GM21576 (cell line): ENCODE measurements around the gene LRRFIP1.

ENCODE experiments used
- ATAC-seq: cut with Tn5 transposase; IDR thresholded peaks from one replicate; pipeline ENCODE4 v1.9.1; 2021; ENCODE audit warnings: mild to moderate bottlenecking, moderate library complexity; ENCODE audit not compliant: unreplicated experiment

The LRRFIP1 gene

GRCh38 chr2:237819231-237819630, 191.8 kb downstream of the LRRFIP1 start:
- no peak for ATAC-seq

GRCh38 chr2:237820421-237820820, 193.0 kb downstream of the LRRFIP1 start:
- ATAC-seq, result no peak

DNA sequence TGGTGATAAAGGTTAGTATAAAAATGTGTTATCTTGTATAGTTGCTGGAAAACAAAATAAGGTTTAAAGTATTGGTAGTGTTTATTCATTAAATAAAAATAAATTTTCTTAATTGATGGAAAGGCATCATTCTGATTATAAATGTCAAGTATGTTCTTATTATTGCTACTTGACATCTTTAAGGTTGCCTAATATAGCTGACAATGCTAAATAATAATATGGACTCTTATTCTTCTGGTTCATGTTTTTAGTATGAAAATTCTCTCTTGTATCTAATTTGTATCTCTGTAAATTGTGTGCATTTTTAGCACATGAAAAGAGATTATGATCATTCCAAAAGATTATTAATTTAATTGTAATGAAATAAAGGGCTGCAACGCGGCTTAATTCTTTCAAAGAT, 196.2 kb downstream of the LRRFIP1 start:
- ATAC-seq, result no peak

- no peak for ATAC-seq
Observed at GRCh38 chr2:237824085-237824484, 196.7 kb downstream of the LRRFIP1 start.

GRCh38 chr2:237827421-237827987, 200.1 kb downstream of the LRRFIP1 start:
- no peak for ATAC-seq
